GM23248 (cell line): ENCODE data around the gene PPFIBP2. TPM values are rescaled to one million over a fixed set of nuclear protein-coding genes. Genes with fewer than 3 reads are reported as not detected.

Experiments
- DNase-seq: peaks from one replicate; pipeline ENCODE4 v3.0.0-alpha.2; 2015
- H2AFZ ChIP-seq: fragments of 200-600 bp; sonication (generic); 2 replicates; pipeline ENCODE4 v1.6.1; 2016; ENCODE audit warnings: antibody characterized with exemption
- H3F3A ChIP-seq: fragments of 200-600 bp; sonication (generic); 2 replicates; pipeline ENCODE4 v1.6.1; 2016; ENCODE audit warnings: mild to moderate bottlenecking, antibody characterized with exemption, mixed run types; ENCODE audit not compliant: insufficient read depth
- H3K27ac ChIP-seq: fragments of 200-600 bp; sonication (generic); 2 replicates; pipeline ENCODE4 v1.5.1; 2016; ENCODE audit warnings: mild to moderate bottlenecking
- H3K27me3 ChIP-seq: fragments of 200-600 bp; sonication (generic); replicated peaks from 2 replicates; pipeline ENCODE4 v1.6.1; 2016; ENCODE audit warnings: mild to moderate bottlenecking; ENCODE audit not compliant: insufficient read depth
- H3K36me3 ChIP-seq: fragments of 200-600 bp; sonication (generic); 2 replicates; pipeline ENCODE4 v1.6.1; 2016; ENCODE audit warnings: low read depth, mild to moderate bottlenecking
- H3K4me1 ChIP-seq: fragments of 200-600 bp; sonication (generic); 2 replicates; pipeline ENCODE4 v1.6.1; 2016; ENCODE audit warnings: mild to moderate bottlenecking; ENCODE audit not compliant: insufficient read depth
- H3K4me2 ChIP-seq: fragments of 200-600 bp; sonication (generic); one replicate; pipeline ENCODE4 v1.6.1; 2016; ENCODE audit warnings: mild to moderate bottlenecking; ENCODE audit not compliant: unreplicated experiment
- H3K4me3 ChIP-seq: fragments of 200-600 bp; sonication (generic); 2 replicates; pipeline ENCODE4 v1.5.1; 2016; ENCODE audit warnings: mild to moderate bottlenecking
- H3K79me2 ChIP-seq: fragments of 200-600 bp; sonication (generic); 2 replicates; pipeline ENCODE4 v1.6.1; 2016; ENCODE audit warnings: mild to moderate bottlenecking; ENCODE audit not compliant: insufficient read depth
- H3K9ac ChIP-seq: fragments of 200-600 bp; sonication (generic); 2 replicates; pipeline ENCODE4 v1.6.1; 2016; ENCODE audit warnings: mild to moderate bottlenecking
- H3K9me2 ChIP-seq: fragments of 200-600 bp; sonication (generic); 2 replicates; pipeline ENCODE4 v1.6.1; 2016; ENCODE audit warnings: mixed run types, mild to moderate bottlenecking, moderate library complexity; ENCODE audit not compliant: insufficient read depth
- H3K9me3 ChIP-seq: fragments of 200-600 bp; sonication (generic); one replicate; pipeline ENCODE4 v1.6.1; 2017; ENCODE audit warnings: low read depth
- H4K20me1 ChIP-seq: fragments of 200-600 bp; sonication (generic); 2 replicates; pipeline ENCODE4 v1.6.0; 2016; ENCODE audit not compliant: insufficient read depth
- EZH2 ChIP-seq: fragments of 200-600 bp; sonication (generic); IDR thresholded peaks from 2 replicates; pipeline ENCODE4 v1.6.1; 2018; ENCODE audit warnings: antibody characterized with exemption, mild to moderate bottlenecking; ENCODE audit not compliant: insufficient read depth, poor library complexity, severe bottlenecking
- EZH2phosphoT487 ChIP-seq: fragments of 200-600 bp; sonication (generic); IDR thresholded peaks from 2 replicates; pipeline ENCODE4 v1.6.1; 2018; ENCODE audit warnings: antibody characterized with exemption, moderate library complexity, mild to moderate bottlenecking, low read depth; ENCODE audit not compliant: insufficient read depth
- WGBS, 2 experiments: methylation state at CpG; one replicate each; pipeline ENCODE4 v1.1.6; 2015 to 2017; ENCODE audit warnings: low lambda C conversion rate in 2 of 2, low coverage in 1 of 2; ENCODE audit errors: missing lambda C conversion rate in 2 of 2; 5-methylcytosine and 5-hydroxymethylcytosine counted together
- in situ Hi-C: fragments of 300-500 bp; cut with MboI; formaldehyde crosslinking; loops from 2 replicates; pipeline ENCODE4 v1.15.0; 2020
- polyA plus RNA-seq: library from polyadenylated mRNA; unstranded; fragments of >200 nt; fragmentation: Nextera tagmentation; extraction: Ambion mirVana; gene quantifications from 2 replicates; pipeline ENCODE4 v1.2.1, GENCODE V29; 2016
- total RNA-seq: library from RNA; depleted of rRNA; stranded (reverse); fragments of >200 nt; shearing (Covaris generic); gene quantifications from 2 replicates; pipeline ENCODE4 v1.2.3, GENCODE V29; 2014

The PPFIBP2 gene
- total and polyA plus RNA-seq, 2 experiments from 2014 or later = 4.1 to 5.9 TPM

DNA sequence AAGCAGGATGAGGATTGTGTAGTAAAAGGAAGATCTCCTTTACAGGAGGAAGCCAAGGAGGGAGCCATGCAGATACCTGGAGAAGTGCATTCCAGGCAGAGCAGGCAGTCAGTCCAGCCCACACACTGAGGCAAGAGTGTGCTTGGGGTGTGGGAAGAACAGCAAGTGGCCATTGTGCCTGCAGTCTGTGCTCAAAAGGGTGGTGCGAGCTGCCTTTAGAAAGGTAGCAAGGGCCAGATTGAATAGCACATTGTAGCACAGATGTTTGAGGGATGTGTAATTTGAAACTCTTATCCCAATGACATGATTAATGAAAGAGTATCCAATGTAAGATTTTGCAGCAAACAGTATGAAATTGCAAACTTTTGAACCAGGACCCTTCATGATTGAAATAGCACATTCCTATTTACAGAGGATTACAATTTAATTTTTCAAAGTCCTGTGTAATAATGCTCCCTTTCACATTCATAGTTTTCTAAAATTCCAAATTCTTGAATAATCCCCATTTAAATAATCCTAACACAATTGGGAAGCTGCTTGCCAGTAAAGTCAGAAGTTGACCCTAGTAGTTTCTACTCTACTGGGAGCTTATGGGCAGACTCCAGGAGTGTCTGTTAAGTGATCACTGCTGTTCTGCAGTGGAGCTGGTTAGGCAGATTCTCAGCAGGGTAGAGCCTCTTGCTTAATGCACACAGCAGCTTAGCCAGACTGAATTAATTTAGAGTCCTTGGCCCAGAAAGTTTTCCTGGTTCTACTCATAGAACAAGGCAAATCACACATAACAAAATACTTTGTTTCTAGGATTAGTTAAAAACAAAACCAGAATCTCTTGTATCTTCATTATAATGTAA lies 81.4 kb downstream of the PPFIBP2 start:
- TF ChIP-seq EZH2 (no peak), EZH2phosphoT487 (no peak)
- H3K4me3 ChIP-seq = no peak overlapping the region
- peak overlapping the region; percentile 5 for H3K4me2 ChIP-seq
- no peaks in the 10 kb centered on the region for H3K9me2 ChIP-seq
- no peaks in the 10 kb centered on the region for H3K79me2 ChIP-seq
- DNase-seq = peak; percentile 63
- peaks cover 31% of the 10 kb centered on the region for H3K4me1 ChIP-seq
- no peak overlapping the region for H3K27ac ChIP-seq
- WGBS, 2 experiments = 52 to 63% methylated on average over 1 of the region's 1 CpG
- H3F3A ChIP-seq = peaks cover 12% of the 10 kb centered on the region
- H3K9ac ChIP-seq = no peak overlapping the region
- no peaks in the 10 kb centered on the region for H3K36me3 ChIP-seq
- H2AFZ ChIP-seq = no peak overlapping the region
- no peaks in the 10 kb centered on the region for H3K9me3 ChIP-seq
- no peaks in the 10 kb centered on the region for H4K20me1 ChIP-seq
- H3K27me3 ChIP-seq = no peaks in the 10 kb centered on the region
- in situ Hi-C loops = no loop called here

DNA sequence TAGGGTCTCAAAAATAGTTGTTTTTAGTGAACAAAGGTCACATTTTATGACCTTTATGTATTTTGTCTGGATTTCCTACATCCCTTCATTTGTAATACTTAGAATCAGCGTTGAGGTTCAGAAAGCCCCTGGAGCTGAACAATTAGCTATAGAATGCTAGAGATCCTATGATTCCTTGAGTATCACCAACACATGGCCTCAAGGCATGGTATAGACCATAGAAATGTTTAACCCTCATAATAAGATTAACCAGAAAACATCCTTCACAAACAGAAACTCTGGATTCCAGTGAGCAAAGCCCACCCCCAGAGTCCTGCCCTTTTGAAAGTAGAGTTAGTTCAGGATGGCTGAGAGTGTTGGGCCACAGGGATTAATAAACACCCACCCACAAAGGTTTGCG lies 82.2 kb downstream of the PPFIBP2 start:
- Histone ChIP-seq H3K27me3 (no peaks in the 10 kb centered on the region), H3K9me3 (no peaks in the 10 kb centered on the region), H3K27ac (no peak overlapping the region), H3K4me3 (no peak overlapping the region), H4K20me1 (no peaks in the 10 kb centered on the region), H3K9me2 (no peaks in the 10 kb centered on the region), H2AFZ (no peak overlapping the region), H3K4me2 (no peak overlapping the region), H3K4me1 (peaks cover 38% of the 10 kb centered on the region), H3F3A (peaks cover 19% of the 10 kb centered on the region), H3K9ac (no peak overlapping the region), H3K36me3 (no peaks in the 10 kb centered on the region), H3K79me2 (no peaks in the 10 kb centered on the region)
- in situ Hi-C loops = no loop called here
- WGBS, 2 experiments = 76 to 79% methylated on average over 2 of the region's 2 CpGs
- DNase-seq = no peak
- TF ChIP-seq EZH2 (no peak), EZH2phosphoT487 (no peak)

GRCh38 chr11:7596975-7597391 lies 83.2 kb downstream of the PPFIBP2 start:
- TF ChIP-seq EZH2phosphoT487 = no peak
- no peak for TF ChIP-seq EZH2
- DNase-seq = no peak
- H3K27me3 ChIP-seq = no peaks in the 10 kb centered on the region

DNA sequence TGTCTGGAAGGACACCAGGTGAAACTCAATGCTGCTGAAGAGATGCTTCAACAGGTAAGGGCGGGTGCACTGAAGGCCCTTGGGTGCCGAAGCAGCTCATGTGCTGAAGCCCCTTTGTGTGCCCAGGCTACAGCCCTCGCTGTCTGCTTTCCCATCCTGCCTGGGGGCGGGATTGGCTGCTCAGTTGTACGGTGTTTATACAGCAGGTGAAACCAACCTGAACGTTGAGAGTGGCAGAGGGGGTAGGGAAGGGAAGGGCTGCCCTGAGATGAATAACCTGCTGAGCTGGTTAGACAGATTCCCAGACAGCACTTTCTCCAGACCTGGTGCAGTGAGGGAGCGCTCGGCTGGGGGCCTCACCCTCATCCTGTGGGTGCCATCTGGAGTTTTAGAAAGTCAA lies 83.8 kb downstream of the PPFIBP2 start:
- H3K36me3 ChIP-seq = no peaks in the 10 kb centered on the region
- H4K20me1 ChIP-seq = no peaks in the 10 kb centered on the region
- DNase-seq = no peak
- H3K4me1 ChIP-seq = peaks cover 38% of the 10 kb centered on the region
- H3K9me2 ChIP-seq = no peaks in the 10 kb centered on the region
- H3F3A ChIP-seq = peaks cover 25% of the 10 kb centered on the region
- H3K79me2 ChIP-seq = no peaks in the 10 kb centered on the region
- no peak overlapping the region for H3K27ac ChIP-seq
- in situ Hi-C loops = no loop called here
- no peak overlapping the region for H3K4me3 ChIP-seq
- TF ChIP-seq EZH2phosphoT487 (no peak), EZH2 (no peak)
- no peak overlapping the region for H3K4me2 ChIP-seq
- 81 to 83% methylated on average over 8 of the region's 8 CpGs for WGBS, 2 experiments
- no peaks in the 10 kb centered on the region for H3K27me3 ChIP-seq
- no peak overlapping the region for H2AFZ ChIP-seq
- no peaks in the 10 kb centered on the region for H3K9me3 ChIP-seq
- H3K9ac ChIP-seq = no peak overlapping the region

More at GRCh38 chr11:7596975-7597391, 83.2 kb downstream of the PPFIBP2 start:
- no peaks in the 10 kb centered on the region for H3K9me2 ChIP-seq
- no peaks in the 10 kb centered on the region for H3K79me2 ChIP-seq
- no peak overlapping the region for H3K4me2 ChIP-seq
- 71 to 81% methylated on average over 5 of the region's 5 CpGs for WGBS, 2 experiments
- no peaks in the 10 kb centered on the region for H4K20me1 ChIP-seq
- no peak overlapping the region for H3K27ac ChIP-seq
- in situ Hi-C loops = no loop called here
- H3K9me3 ChIP-seq = no peaks in the 10 kb centered on the region
- peaks cover 25% of the 10 kb centered on the region for H3F3A ChIP-seq
- H3K9ac ChIP-seq = no peak overlapping the region
- H3K4me3 ChIP-seq = no peak overlapping the region
- no peak overlapping the region for H2AFZ ChIP-seq
- H3K4me1 ChIP-seq = peaks cover 40% of the 10 kb centered on the region
- no peaks in the 10 kb centered on the region for H3K36me3 ChIP-seq
